ENCODE data around the gene C3orf49.

Gene C3orf49

DNA sequence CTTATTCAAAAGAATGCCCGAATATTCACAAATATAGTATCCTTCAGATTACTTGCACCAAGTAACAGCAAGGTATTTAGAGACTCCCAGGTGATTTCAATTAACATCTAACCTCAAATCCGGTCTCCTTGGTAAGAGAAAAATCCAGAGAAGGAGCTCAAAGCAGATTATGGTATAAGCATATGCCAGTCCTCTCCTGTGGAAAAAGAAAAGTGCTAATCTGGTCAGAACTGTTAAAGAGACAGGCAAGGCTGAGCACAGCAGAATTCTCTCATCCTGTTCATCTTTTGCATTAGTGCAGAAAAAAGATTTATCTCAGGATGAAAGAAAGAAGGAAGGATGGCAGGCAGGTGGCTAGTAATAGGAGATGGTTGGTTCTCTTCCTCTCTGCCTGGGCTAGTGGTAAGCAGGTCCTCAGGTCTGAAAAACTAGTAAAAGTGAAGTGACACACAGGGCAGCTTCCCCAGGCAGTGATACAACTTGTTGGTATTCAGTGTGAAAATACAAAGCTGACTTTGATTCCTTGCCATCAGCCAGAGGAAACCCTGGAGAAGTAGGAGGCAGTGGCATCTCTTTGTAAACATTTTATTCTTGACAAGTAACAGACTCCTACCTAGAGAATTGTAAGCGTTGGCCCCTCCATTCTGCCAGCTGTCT, 58.8 kb downstream of the C3orf49 start:
- Histone ChIP-seq H3K4me2 (ENCODE audit: low read length) (no peak overlapping the region), H3K56ac (ENCODE audit: low read length) (no peak overlapping the region), H3K4me3 (ENCODE audit: low read length) (no peak overlapping the region), H3K79me2 (ENCODE audit: control insufficient read depth, insufficient read depth, low read length) (peaks cover 30% of the 10 kb centered on the region), H4K5ac (ENCODE audit: low read length) (no peak overlapping the region), H3K79me1 (ENCODE audit: low read length) (peaks cover 28% of the 10 kb centered on the region), H3K27me3 (ENCODE audit: insufficient read depth, low read length, poor library complexity) (no peaks in the 10 kb centered on the region), H2BK15ac (replicated peaks; ENCODE audit: low read depth) (no peak overlapping the region), H3K9ac (ENCODE audit: low read length) (no peak overlapping the region), H2BK5ac (ENCODE audit: low read length) (no peak overlapping the region), H3K23ac (ENCODE audit: low read length) (no peak overlapping the region), H3K18ac (ENCODE audit: low read length) (no peak overlapping the region), H3K4me1 (ENCODE audit: control insufficient read depth, low read depth, low read length) (peaks cover 9% of the 10 kb centered on the region), H3K27ac (ENCODE audit: low read depth, low read length) (no peak overlapping the region), H2BK120ac (ENCODE audit: low read depth, low read length) (no peak overlapping the region), H3K4ac (ENCODE audit: low read depth, low read length) (no peak overlapping the region), H4K8ac (ENCODE audit: low read depth, low read length) (no peak overlapping the region), H3K36me3 (ENCODE audit: control insufficient read depth, insufficient read depth, low read length) (no peaks in the 10 kb centered on the region), H2AK5ac (ENCODE audit: low read length) (no peak overlapping the region)
- DNase-seq: no peak
- no CpG with 5 or more reads among the region's 3 CpGs for WGBS (ENCODE audit: extremely low coverage, insufficient coverage, low lambda C conversion rate)

DNA sequence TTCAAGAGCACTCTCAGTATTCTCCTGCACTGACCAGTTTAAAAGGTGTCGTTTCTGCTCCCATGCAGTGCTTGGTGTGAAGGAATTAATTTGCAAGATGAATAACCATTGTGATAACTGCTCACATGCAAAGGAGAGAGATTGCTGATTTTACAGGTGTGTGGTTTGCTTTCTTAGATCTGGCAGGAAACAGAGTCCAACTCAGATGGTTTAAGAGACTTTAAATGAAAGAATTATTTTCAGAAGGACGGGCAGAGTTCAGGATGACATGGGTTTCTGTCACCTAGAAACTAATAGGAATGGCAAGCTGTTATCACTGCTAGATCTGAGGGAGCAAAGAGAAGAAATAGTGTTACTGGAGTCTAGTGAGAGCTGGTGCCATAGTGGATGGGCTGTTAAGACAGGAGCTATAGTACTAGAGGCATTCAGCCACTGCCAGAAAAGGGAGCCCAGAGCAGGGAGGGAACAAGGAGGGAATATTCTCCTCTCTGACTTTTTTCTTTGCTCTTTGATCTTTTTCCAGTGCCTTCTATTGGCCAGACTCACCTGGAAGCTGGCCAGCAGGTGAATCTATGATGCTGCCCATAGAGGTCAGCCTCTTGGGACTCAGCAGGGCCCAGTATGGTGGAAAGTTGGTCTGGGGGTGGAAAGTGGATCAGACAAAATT, 59.4 kb downstream of the C3orf49 start:
- Histone ChIP-seq H3K4me3 (ENCODE audit: low read length) (no peak overlapping the region), H4K8ac (ENCODE audit: low read depth, low read length) (no peak overlapping the region), H2AK5ac (ENCODE audit: low read length) (no peak overlapping the region), H3K4me2 (ENCODE audit: low read length) (no peak overlapping the region), H2BK120ac (ENCODE audit: low read depth, low read length) (no peak overlapping the region), H3K18ac (ENCODE audit: low read length) (no peak overlapping the region), H3K36me3 (ENCODE audit: control insufficient read depth, insufficient read depth, low read length) (no peaks in the 10 kb centered on the region), H4K5ac (ENCODE audit: low read length) (no peak overlapping the region), H3K4me1 (ENCODE audit: control insufficient read depth, low read depth, low read length) (peaks cover 9% of the 10 kb centered on the region), H3K23ac (ENCODE audit: low read length) (no peak overlapping the region), H3K56ac (ENCODE audit: low read length) (no peak overlapping the region), H2BK5ac (ENCODE audit: low read length) (no peak overlapping the region), H3K4ac (ENCODE audit: low read depth, low read length) (no peak overlapping the region), H3K79me2 (ENCODE audit: control insufficient read depth, insufficient read depth, low read length) (peaks cover 26% of the 10 kb centered on the region), H3K27ac (ENCODE audit: low read depth, low read length) (no peak overlapping the region), H3K27me3 (ENCODE audit: insufficient read depth, low read length, poor library complexity) (no peaks in the 10 kb centered on the region), H2BK15ac (replicated peaks; ENCODE audit: low read depth) (no peak overlapping the region), H3K79me1 (ENCODE audit: low read length) (peaks cover 25% of the 10 kb centered on the region), H3K9ac (ENCODE audit: low read length) (no peak overlapping the region)
- DNase-seq: no peak
- no CpG with 5 or more reads among the region's 2 CpGs for WGBS (ENCODE audit: extremely low coverage, insufficient coverage, low lambda C conversion rate)

DNA sequence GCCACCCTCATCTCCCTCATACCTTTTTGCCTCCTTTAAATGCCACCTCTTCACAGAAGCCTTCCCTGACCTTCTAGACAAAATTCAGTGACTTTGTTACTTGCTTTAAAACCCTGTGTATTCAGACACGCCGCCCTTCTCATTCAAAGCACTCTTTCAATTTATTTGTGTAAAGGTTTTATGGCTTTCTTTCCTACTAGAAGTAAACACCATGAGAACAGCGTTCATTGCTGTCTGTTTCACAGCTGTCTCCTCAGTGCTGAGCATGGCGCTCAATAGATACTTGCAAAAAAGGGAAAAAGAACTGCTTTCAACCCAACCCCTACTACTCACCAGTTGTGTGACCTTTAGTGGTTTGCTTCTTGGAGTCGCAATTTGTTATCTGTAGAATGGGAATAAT, 61.6 kb downstream of the C3orf49 start:
- H3K79me2 ChIP-seq (ENCODE audit: control insufficient read depth, insufficient read depth, low read length): peaks cover 15% of the 10 kb centered on the region
- no peak overlapping the region for H2BK15ac ChIP-seq (replicated peaks; ENCODE audit: low read depth)
- no peak overlapping the region for H2AK5ac ChIP-seq (ENCODE audit: low read length)
- no peak overlapping the region for H3K4me2 ChIP-seq (ENCODE audit: low read length)
- H3K9ac ChIP-seq (ENCODE audit: low read length): no peak overlapping the region
- no peak overlapping the region for H3K18ac ChIP-seq (ENCODE audit: low read length)
- H2BK5ac ChIP-seq (ENCODE audit: low read length): no peak overlapping the region
- no peaks in the 10 kb centered on the region for H3K36me3 ChIP-seq (ENCODE audit: control insufficient read depth, insufficient read depth, low read length)
- H3K79me1 ChIP-seq (ENCODE audit: low read length): peaks cover 16% of the 10 kb centered on the region
- H3K27ac ChIP-seq (ENCODE audit: low read depth, low read length): no peak overlapping the region
- H4K8ac ChIP-seq (ENCODE audit: low read depth, low read length): no peak overlapping the region
- no CpG with 5 or more reads among the region's 5 CpGs for WGBS (ENCODE audit: extremely low coverage, insufficient coverage, low lambda C conversion rate)
- no peaks in the 10 kb centered on the region for H3K27me3 ChIP-seq (ENCODE audit: insufficient read depth, low read length, poor library complexity)
- H3K4me1 ChIP-seq (ENCODE audit: control insufficient read depth, low read depth, low read length): peaks cover 9% of the 10 kb centered on the region
- no peak overlapping the region for H2BK120ac ChIP-seq (ENCODE audit: low read depth, low read length)
- no peak overlapping the region for H3K23ac ChIP-seq (ENCODE audit: low read length)
- no peak overlapping the region for H4K5ac ChIP-seq (ENCODE audit: low read length)
- H3K4ac ChIP-seq (ENCODE audit: low read depth, low read length): no peak overlapping the region
- no peak for DNase-seq
- no peak overlapping the region for H3K56ac ChIP-seq (ENCODE audit: low read length)
- no peak overlapping the region for H3K4me3 ChIP-seq (ENCODE audit: low read length)

DNA sequence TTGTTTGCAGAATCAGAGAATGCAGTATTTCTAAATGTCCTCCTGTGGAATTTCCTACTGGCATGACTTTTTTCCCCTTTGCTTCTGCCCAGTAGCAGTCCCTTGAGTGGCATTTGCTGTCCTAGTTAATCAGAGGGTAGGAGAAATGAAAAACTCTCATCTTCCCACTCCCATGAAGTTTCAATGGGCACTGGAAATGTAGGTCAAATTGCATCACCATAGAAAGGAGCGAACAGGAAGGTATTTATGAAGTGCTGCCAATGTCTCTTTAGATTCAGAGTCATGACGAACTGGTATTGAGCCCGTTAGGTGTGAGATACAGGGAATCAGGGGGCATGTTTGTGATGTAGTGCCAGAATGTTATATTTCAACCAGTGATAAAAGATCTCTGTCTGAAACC, 67.8 kb downstream of the C3orf49 start:
- H3K23ac ChIP-seq (ENCODE audit: low read length): no peak overlapping the region
- no peaks in the 10 kb centered on the region for H3K4me1 ChIP-seq (ENCODE audit: control insufficient read depth, low read depth, low read length)
- H3K18ac ChIP-seq (ENCODE audit: low read length): no peak overlapping the region
- DNase-seq: no peak
- H3K27me3 ChIP-seq (ENCODE audit: insufficient read depth, low read length, poor library complexity): no peaks in the 10 kb centered on the region
- H3K27ac ChIP-seq (ENCODE audit: low read depth, low read length): no peak overlapping the region
- no CpG with 5 or more reads among the region's 3 CpGs for WGBS (ENCODE audit: extremely low coverage, insufficient coverage, low lambda C conversion rate)
- no peak overlapping the region for H3K4ac ChIP-seq (ENCODE audit: low read depth, low read length)
- no peak overlapping the region for H3K4me2 ChIP-seq (ENCODE audit: low read length)
- no peak overlapping the region for H3K56ac ChIP-seq (ENCODE audit: low read length)
- H4K5ac ChIP-seq (ENCODE audit: low read length): no peak overlapping the region
- no peak overlapping the region for H3K9ac ChIP-seq (ENCODE audit: low read length)
- H4K8ac ChIP-seq (ENCODE audit: low read depth, low read length): no peak overlapping the region
- no peaks in the 10 kb centered on the region for H3K36me3 ChIP-seq (ENCODE audit: control insufficient read depth, insufficient read depth, low read length)
- H2BK15ac ChIP-seq (replicated peaks; ENCODE audit: low read depth): no peak overlapping the region
- H3K79me2 ChIP-seq (ENCODE audit: control insufficient read depth, insufficient read depth, low read length): peaks cover 9% of the 10 kb centered on the region
- H2AK5ac ChIP-seq (ENCODE audit: low read length): no peak overlapping the region
- H2BK120ac ChIP-seq (ENCODE audit: low read depth, low read length): no peak overlapping the region
- H2BK5ac ChIP-seq (ENCODE audit: low read length): no peak overlapping the region
- H3K4me3 ChIP-seq (ENCODE audit: low read length): no peak overlapping the region
- H3K79me1 ChIP-seq (ENCODE audit: low read length): peaks cover 11% of the 10 kb centered on the region

DNA sequence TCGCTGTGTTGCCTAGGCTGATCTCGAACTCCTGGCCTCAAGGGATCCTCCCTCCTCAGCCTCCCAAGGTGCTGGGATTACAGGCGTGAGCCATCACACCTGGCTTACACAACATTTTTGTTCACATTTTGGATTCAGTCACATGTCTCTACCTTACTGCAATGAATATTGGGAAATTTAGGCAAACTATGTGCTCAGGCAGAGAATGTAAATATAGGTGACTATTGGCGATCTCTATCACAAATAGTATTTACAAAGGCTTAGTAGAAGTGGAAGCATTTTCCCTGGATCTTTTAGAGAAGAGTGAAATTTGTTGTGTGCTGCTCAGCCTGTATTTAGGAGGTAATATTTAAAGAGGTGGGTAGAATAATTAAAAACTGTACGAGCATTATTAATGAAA, 72.4 kb downstream of the C3orf49 start:
- H2AK5ac ChIP-seq (ENCODE audit: low read length): no peak overlapping the region
- H2BK120ac ChIP-seq (ENCODE audit: low read depth, low read length): no peak overlapping the region
- peaks cover 3% of the 10 kb centered on the region for H3K4me1 ChIP-seq (ENCODE audit: control insufficient read depth, low read depth, low read length)
- H3K9ac ChIP-seq (ENCODE audit: low read length): no peak overlapping the region
- H4K5ac ChIP-seq (ENCODE audit: low read length): no peak overlapping the region
- no peak overlapping the region for H2BK15ac ChIP-seq (replicated peaks; ENCODE audit: low read depth)
- no peaks in the 10 kb centered on the region for H3K27me3 ChIP-seq (ENCODE audit: insufficient read depth, low read length, poor library complexity)
- peaks cover 10% of the 10 kb centered on the region for H3K79me2 ChIP-seq (ENCODE audit: control insufficient read depth, insufficient read depth, low read length)
- H3K4me2 ChIP-seq (ENCODE audit: low read length): no peak overlapping the region
- no peak overlapping the region for H3K23ac ChIP-seq (ENCODE audit: low read length)
- peaks cover 11% of the 10 kb centered on the region for H3K79me1 ChIP-seq (ENCODE audit: low read length)
- H3K18ac ChIP-seq (ENCODE audit: low read length): no peak overlapping the region
- H2BK5ac ChIP-seq (ENCODE audit: low read length): no peak overlapping the region
- H3K4ac ChIP-seq (ENCODE audit: low read depth, low read length): no peak overlapping the region
- no peak for DNase-seq
- H3K27ac ChIP-seq (ENCODE audit: low read depth, low read length): no peak overlapping the region
- H4K8ac ChIP-seq (ENCODE audit: low read depth, low read length): no peak overlapping the region
- no peak overlapping the region for H3K56ac ChIP-seq (ENCODE audit: low read length)
- H3K36me3 ChIP-seq (ENCODE audit: control insufficient read depth, insufficient read depth, low read length): peaks cover 1% of the 10 kb centered on the region
- no peak overlapping the region for H3K4me3 ChIP-seq (ENCODE audit: low read length)
- WGBS (ENCODE audit: extremely low coverage, insufficient coverage, low lambda C conversion rate): no CpG with 5 or more reads among the region's 5 CpGs
